ENCODE measurements around the gene GSAP.

The GSAP gene

GRCh38 chr7:77434570-77435275 lies 18.6 kb upstream of the GSAP start:
- DNase-seq (ENCODE audit: low spot score) = peak; percentile 14

- no peak for DNase-seq (ENCODE audit: low spot score)
Measured at GRCh38 chr7:77433901-77434300, 17.8 kb upstream of the GSAP start.

- DNase-seq (ENCODE audit: low spot score) = no peak
Measured at GRCh38 chr7:77430927-77431326, 14.8 kb upstream of the GSAP start.

GRCh38 chr7:77428777-77429231 lies 12.7 kb upstream of the GSAP start:
- DNase-seq (ENCODE audit: low spot score) = no peak

GRCh38 chr7:77427996-77428603 lies 12.0 kb upstream of the GSAP start:
- peak; percentile 38 for DNase-seq (ENCODE audit: low spot score)

- DNase-seq (ENCODE audit: low spot score) = peak; percentile 26
Measured at GRCh38 chr7:77426521-77427051, 10.4 kb upstream of the GSAP start.

- no peak for DNase-seq (ENCODE audit: low spot score)
Measured at GRCh38 chr7:77426052-77426404, 9.9 kb upstream of the GSAP start.

GRCh38 chr7:77425101-77426051 lies 9.2 kb upstream of the GSAP start:
- DNase-seq (ENCODE audit: low spot score) = peak; percentile 34

- DNase-seq (ENCODE audit: low spot score) = no peak
Measured at GRCh38 chr7:77422500-77422899, 6.4 kb upstream of the GSAP start.

- DNase-seq (ENCODE audit: low spot score) = no peak
Measured at GRCh38 chr7:77420986-77421672, 5.0 kb upstream of the GSAP start.

GRCh38 chr7:77420438-77420837 lies 4.3 kb upstream of the GSAP start:
- DNase-seq (ENCODE audit: low spot score) = no peak

- no peak for DNase-seq (ENCODE audit: low spot score)
Measured at GRCh38 chr7:77419102-77419501, 3.0 kb upstream of the GSAP start.

- DNase-seq (ENCODE audit: low spot score) = no peak
Measured at GRCh38 chr7:77417801-77418200, 1.7 kb upstream of the GSAP start.

- DNase-seq (ENCODE audit: low spot score) = no peak
Measured at GRCh38 chr7:77416621-77417371, 647 bp upstream of the GSAP start.

GRCh38 chr7:77415476-77415822 lies 700 bp downstream of the GSAP start:
- DNase-seq (ENCODE audit: low spot score) = peak; percentile 22

GRCh38 chr7:77413861-77414424 lies 2.2 kb downstream of the GSAP start:
- DNase-seq (ENCODE audit: low spot score) = peak; percentile 20

- DNase-seq (ENCODE audit: low spot score) = no peak
Measured at GRCh38 chr7:77413128-77413527, 3.0 kb downstream of the GSAP start.

GRCh38 chr7:77409739-77410547 lies 6.2 kb downstream of the GSAP start:
- peak; percentile 37 for DNase-seq (ENCODE audit: low spot score)

GRCh38 chr7:77409005-77409738 lies 7.0 kb downstream of the GSAP start:
- peak; percentile 15 for DNase-seq (ENCODE audit: low spot score)

Measured in hepatic stellate cell (primary cell).